Measurements from ENCODE around the gene CBY1. TPM values are rescaled to one million over a fixed set of nuclear protein-coding genes. Genes with fewer than 3 reads are reported as not detected.

CBY1 gene
- total and polyA plus RNA-seq, 9 of the 15 experiments (the other 6 are each of a cell fraction or from before 2014, with no cell fraction given): 5.7 to 19.7 (median 10.8) TPM

DNA sequence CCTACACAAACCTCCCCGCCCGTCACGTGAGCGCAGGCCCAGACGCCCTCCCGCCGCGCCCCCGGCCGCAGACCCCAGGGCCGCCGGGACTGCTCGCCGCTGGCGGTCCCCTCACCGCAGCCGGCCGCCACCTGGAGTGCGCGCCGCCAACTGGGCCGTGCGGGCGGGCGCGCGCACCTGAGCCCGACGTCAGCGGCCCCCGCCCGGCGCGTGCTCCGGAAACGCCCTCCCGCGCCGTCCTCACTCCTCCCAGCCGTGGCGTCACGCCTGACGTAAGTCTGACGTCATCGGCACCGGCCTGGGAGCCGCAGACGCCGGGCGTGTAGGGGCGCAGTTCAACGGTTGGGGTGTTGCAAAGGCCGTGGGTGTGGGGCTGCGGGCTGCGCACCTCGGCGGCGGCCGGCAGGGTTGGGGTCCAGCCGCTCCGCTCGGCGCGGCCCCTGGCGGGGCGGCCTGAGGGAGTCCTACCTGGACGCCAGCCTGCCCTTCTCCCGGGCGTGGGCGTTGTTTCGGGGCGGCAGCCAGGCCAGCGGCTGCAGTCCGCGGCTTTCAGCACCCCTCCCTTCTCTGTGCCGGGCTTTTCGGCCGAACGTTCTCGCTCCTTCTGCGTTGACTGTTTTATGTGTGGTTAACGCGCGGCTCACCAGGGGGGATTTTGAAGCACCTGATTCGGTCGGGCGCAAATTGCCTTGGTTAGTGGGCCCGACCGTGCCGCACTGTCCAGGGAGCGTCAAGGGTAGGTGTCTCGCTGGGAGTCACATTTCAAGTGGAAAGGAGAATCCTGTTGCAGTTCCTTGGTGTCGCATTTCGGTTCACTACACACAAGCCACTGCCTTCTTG, 44.6 kb downstream of the CBY1 start, which contains the start of gene JOSD1 (continued):
- TF ChIP-seq ZNF3 (CRISPR knock-in tag; IDR thresholded peaks at IDR 0.05): no peak
- TF ChIP-seq SP2 (IDR thresholded peaks at IDR 0.05; ENCODE audit: extremely low read depth, low read depth, low read length, poor library complexity, severe bottlenecking): no peak
- no peak for TF ChIP-seq TCF7 (IDR thresholded peaks at IDR 0.05; ENCODE audit: borderline replicate concordance)
- TF ChIP-seq ARID3B (CRISPR knock-in tag; IDR thresholded peaks at IDR 0.05; ENCODE audit: borderline replicate concordance): no peak
- no peak for TF ChIP-seq KLF10 (CRISPR knock-in tag; IDR thresholded peaks at IDR 0.05)
- TF ChIP-seq NEUROD1 (IDR thresholded peaks at IDR 0.05; ENCODE audit: borderline replicate concordance, low read depth, low read length, partially characterized antibody): peak; percentile 42
- TF ChIP-seq SLC30A9 (CRISPR knock-in tag; IDR thresholded peaks at IDR 0.05): no peak
- no peak for TF ChIP-seq DACH1 (IDR thresholded peaks at IDR 0.05; ENCODE audit: partially characterized antibody)
- no peak for TF ChIP-seq ZNF79 (CRISPR knock-in tag; IDR thresholded peaks at IDR 0.05; ENCODE audit: low read depth)
- TF ChIP-seq CHD1 (IDR thresholded peaks at IDR 0.05; ENCODE audit: low read length): no peak
- peak; percentile 92 for TF ChIP-seq ATF1 (CRISPR knock-in tag; IDR thresholded peaks at IDR 0.05)
- TF ChIP-seq ATF1 (tag; IDR thresholded peaks at IDR 0.05): peak; percentile 99
- TF ChIP-seq PPARD (CRISPR knock-in tag; IDR thresholded peaks at IDR 0.05): no peak
- TF ChIP-seq PCBP1 (IDR thresholded peaks at IDR 0.05; ENCODE audit: low read depth, low read length, poor library complexity, severe bottlenecking): peak; percentile 46
- TF ChIP-seq ZNF668 (CRISPR knock-in tag; IDR thresholded peaks at IDR 0.05): no peak
- no peak for TF ChIP-seq ZNF23 (CRISPR knock-in tag; IDR thresholded peaks at IDR 0.05)
- TF ChIP-seq L3MBTL2 (IDR thresholded peaks at IDR 0.05): peak; percentile 59; the same call in 1 of the 2 replicates
- TF ChIP-seq GATAD2A (IDR thresholded peaks at IDR 0.05): no peak; the same call in 1 of the 2 replicates
- no peak; the same call in 1 of the 2 replicates for TF ChIP-seq HMBOX1 (IDR thresholded peaks at IDR 0.05)
- TF ChIP-seq, protein P1, sequence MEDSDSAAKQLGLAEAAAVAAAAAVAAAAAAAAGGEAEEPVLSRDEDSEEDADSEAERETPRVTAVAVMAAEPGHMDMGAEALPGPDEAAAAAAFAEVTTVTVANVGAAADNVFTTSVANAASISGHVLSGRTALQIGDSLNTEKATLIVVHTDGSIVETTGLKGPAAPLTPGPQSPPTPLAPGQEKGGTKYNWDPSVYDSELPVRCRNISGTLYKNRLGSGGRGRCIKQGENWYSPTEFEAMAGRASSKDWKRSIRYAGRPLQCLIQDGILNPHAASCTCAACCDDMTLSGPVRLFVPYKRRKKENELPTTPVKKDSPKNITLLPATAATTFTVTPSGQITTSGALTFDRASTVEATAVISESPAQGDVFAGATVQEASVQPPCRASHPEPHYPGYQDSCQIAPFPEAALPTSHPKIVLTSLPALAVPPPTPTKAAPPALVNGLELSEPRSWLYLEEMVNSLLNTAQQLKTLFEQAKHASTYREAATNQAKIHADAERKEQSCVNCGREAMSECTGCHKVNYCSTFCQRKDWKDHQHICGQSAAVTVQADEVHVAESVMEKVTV (CRISPR knock-in tag; IDR thresholded peaks at IDR 0.05): no peak
- no peak for TF ChIP-seq MLLT1 (IDR thresholded peaks at IDR 0.05)
- no peak for TF ChIP-seq DNMT1 (IDR thresholded peaks at IDR 0.05)
- no peak for TF ChIP-seq CREBBP (IDR thresholded peaks at IDR 0.05; ENCODE audit: low read depth, low read length)
- no peak for TF ChIP-seq ZFP30 (CRISPR knock-in tag; IDR thresholded peaks at IDR 0.05; ENCODE audit: borderline replicate concordance)
- TF ChIP-seq TEAD1 (CRISPR knock-in tag; IDR thresholded peaks at IDR 0.05): no peak; a peak in 1 of 4 replicates
